Neural cell (in vitro differentiated cells): ENCODE data around the gene SREBF1. TPM values are rescaled to one million over a fixed set of nuclear protein-coding genes. Genes with fewer than 3 reads are reported as not detected.

ENCODE experiments used
- H2AFZ ChIP-seq: fragments of 200-600, 300-800 bp; sonication (generic), shearing (Covaris generic); 2 replicates; pipeline ENCODE4 v1.6.0; 2014; ENCODE audit warnings: low read depth, mild to moderate bottlenecking, antibody characterized with exemption, low read length, moderate library complexity
- H3F3A ChIP-seq: fragments of 200-600 bp; shearing (Covaris generic); 2 replicates; pipeline ENCODE4 v1.6.1; 2016; ENCODE audit warnings: mild to moderate bottlenecking, moderate library complexity, mixed read lengths, antibody characterized with exemption, low read length; ENCODE audit not compliant: insufficient read depth, poor library complexity, severe bottlenecking
- H3K27ac ChIP-seq: fragments of 200-600, 300-800 bp; sonication (generic), shearing (Covaris generic); 2 replicates; pipeline ENCODE4 v1.5.1; 2014; ENCODE audit warnings: mild to moderate bottlenecking, low read length, moderate library complexity
- H3K27me3 ChIP-seq: fragments of 300-800, 200-600 bp; sonication (generic), shearing (Covaris generic); 2 replicates; pipeline ENCODE4 v1.6.0; 2014; ENCODE audit warnings: mild to moderate bottlenecking, low read depth, low read length, moderate library complexity; ENCODE audit not compliant: insufficient read depth
- H3K36me3 ChIP-seq: fragments of 300-800, 200-600 bp; sonication (generic), shearing (Covaris generic); 2 replicates; pipeline ENCODE4 v1.5.1; 2014; ENCODE audit warnings: mild to moderate bottlenecking, antibody characterized with exemption, low read length, moderate library complexity; ENCODE audit not compliant: insufficient read depth
- H3K4me2 ChIP-seq: fragments of 300-800, 200-600 bp; sonication (generic), shearing (Covaris generic); 2 replicates; pipeline ENCODE4 v1.6.0; 2014; ENCODE audit warnings: mild to moderate bottlenecking, low read length
- H3K4me3 ChIP-seq: fragments of 300-800, 200-600 bp; sonication (generic), shearing (Covaris generic); 2 replicates; pipeline ENCODE4 v1.5.1; 2014; ENCODE audit warnings: mild to moderate bottlenecking, low read length, moderate library complexity
- H3K79me2 ChIP-seq: fragments of 200-600 bp; shearing (Covaris generic); replicated peaks from 2 replicates; pipeline ENCODE4 v1.6.0; 2014; ENCODE audit warnings: mild to moderate bottlenecking, low read length, moderate library complexity; ENCODE audit not compliant: insufficient read depth
- H3K9ac ChIP-seq: fragments of 300-800, 200-600 bp; sonication (generic), shearing (Covaris generic); 2 replicates; pipeline ENCODE4 v1.6.1; 2016; ENCODE audit warnings: mild to moderate bottlenecking, low read length, mixed read lengths
- H3K9me2 ChIP-seq: fragments of 200-600 bp; shearing (Covaris generic); 2 replicates; pipeline ENCODE4 v1.6.1; 2016; ENCODE audit warnings: mild to moderate bottlenecking, low read length, mixed read lengths; ENCODE audit not compliant: insufficient read depth
- H3K9me3 ChIP-seq: fragments of 200-600, 300-800 bp; sonication (generic), shearing (Covaris generic); 2 replicates; pipeline ENCODE4 v1.6.1; 2016; ENCODE audit warnings: mild to moderate bottlenecking, mixed run types, low read length, moderate library complexity, mixed read lengths
- H4K20me1 ChIP-seq: fragments of 200-600 bp; shearing (Covaris generic); 2 replicates; pipeline ENCODE4 v1.6.1; 2016; ENCODE audit warnings: mild to moderate bottlenecking, mixed run types; ENCODE audit not compliant: insufficient read depth
- EP300 ChIP-seq: fragments of 450-650 bp; conservative IDR thresholded peaks from 2 replicates; pipeline ENCODE4 v1.6.1; 2014; ENCODE audit warnings: antibody characterized with exemption, mild to moderate bottlenecking, moderate library complexity; ENCODE audit not compliant: poor library complexity, severe bottlenecking
- EZH2 ChIP-seq: fragments of 200-600, 300-800 bp; shearing (Covaris generic), sonication (generic); IDR thresholded peaks from 2 replicates; pipeline ENCODE4 v1.6.1; 2014; ENCODE audit warnings: antibody characterized with exemption, low read length, borderline replicate concordance, mild to moderate bottlenecking; ENCODE audit not compliant: insufficient read depth, poor library complexity, severe bottlenecking
- MXI1 ChIP-seq: fragments of 450-650 bp; conservative IDR thresholded peaks from 2 replicates; pipeline ENCODE4 v1.6.1; 2014; ENCODE audit warnings: antibody characterized with exemption, mild to moderate bottlenecking; ENCODE audit not compliant: poor library complexity, severe bottlenecking
- POLR2AphosphoS5 ChIP-seq: IDR thresholded peaks from 2 replicates; pipeline ENCODE4 v1.6.1; 2012
- RAD21 ChIP-seq: fragments of 450-650 bp; conservative IDR thresholded peaks from 2 replicates; pipeline ENCODE4 v1.6.1; 2014; ENCODE audit warnings: antibody characterized with exemption, mild to moderate bottlenecking, moderate library complexity
- SMC3 ChIP-seq: fragments of 450-650 bp; conservative IDR thresholded peaks from 2 replicates; pipeline ENCODE4 v1.6.1; 2014; ENCODE audit warnings: antibody characterized with exemption, mild to moderate bottlenecking, moderate library complexity; ENCODE audit not compliant: poor library complexity
- TAF1 ChIP-seq: IDR thresholded peaks from 2 replicates; pipeline ENCODE4 v1.6.1; 2012; ENCODE audit warnings: low read depth
- polyA plus RNA-seq: library from polyadenylated mRNA; depleted of rRNA; stranded (reverse); fragments of >200 nt; gene quantifications from 2 replicates; pipeline ENCODE4 v1.2.3, GENCODE V29; 2014
- TF ChIP-seq, protein P1 (sequence below): IDR thresholded peaks from 2 replicates; pipeline ENCODE4 v1.6.1; 2012; ENCODE audit warnings: borderline replicate concordance
- TF ChIP-seq, protein P2 (sequence below): fragments of 450-650 bp; IDR thresholded peaks from 2 replicates; pipeline ENCODE4 v1.5.1; 2014; ENCODE audit warnings: antibody characterized with exemption, mild to moderate bottlenecking, moderate library complexity; ENCODE audit not compliant: poor library complexity, severe bottlenecking

The SREBF1 gene
- polyA plus RNA-seq, 1 donor from 2014 or later = 22.5 TPM

DNA sequence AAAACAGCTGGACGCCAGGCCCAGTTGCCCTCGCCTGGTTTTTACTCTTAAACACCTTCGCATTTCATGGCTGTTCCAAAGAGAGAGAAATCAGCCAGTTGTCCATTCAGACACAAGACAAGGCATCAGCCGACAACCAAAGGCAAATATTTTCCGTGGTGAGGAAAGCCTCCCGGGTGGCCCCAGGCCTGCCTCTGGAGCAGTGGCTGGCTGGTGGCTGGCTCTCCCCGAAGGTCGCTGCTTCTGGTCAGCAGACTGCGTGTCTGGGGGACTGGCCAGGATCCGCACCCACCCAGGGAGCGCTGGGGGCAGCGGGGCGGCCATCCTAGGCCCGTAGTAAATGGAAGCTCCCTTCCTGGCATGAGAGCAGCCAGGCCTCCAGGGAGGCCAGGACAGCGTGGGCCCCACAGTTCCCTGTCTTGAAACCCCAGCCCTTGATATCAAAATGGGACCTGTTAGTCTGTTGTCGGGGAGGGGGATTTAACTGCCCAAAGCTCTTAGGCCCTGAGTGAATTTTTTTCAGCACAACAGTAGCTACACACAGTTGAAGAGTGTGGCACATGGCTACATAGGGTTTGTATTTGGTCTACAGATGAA, 57.7 kb downstream of the SREBF1 start:
- no peaks in the 10 kb centered on the region for H3F3A ChIP-seq
- no peaks in the 10 kb centered on the region for H3K27me3 ChIP-seq
- H3K9me2 ChIP-seq = no peaks in the 10 kb centered on the region
- no peak overlapping the region for H3K4me2 ChIP-seq
- H3K36me3 ChIP-seq = no peaks in the 10 kb centered on the region
- peaks cover 20% of the 10 kb centered on the region for H4K20me1 ChIP-seq
- H3K9me3 ChIP-seq = no peaks in the 10 kb centered on the region
- no peak overlapping the region for H3K4me3 ChIP-seq
- no peak overlapping the region for H3K27ac ChIP-seq
- peaks cover 70% of the 10 kb centered on the region for H3K79me2 ChIP-seq
- H3K9ac ChIP-seq = no peak overlapping the region
- H2AFZ ChIP-seq = no peak overlapping the region
- TF ChIP-seq RAD21 (no peak), SMC3 (no peak), MXI1 (no peak), EZH2 (no peak), POLR2AphosphoS5 (no peak), TAF1 (no peak), EP300 (no peak)
- TF ChIP-seq, protein P1, sequence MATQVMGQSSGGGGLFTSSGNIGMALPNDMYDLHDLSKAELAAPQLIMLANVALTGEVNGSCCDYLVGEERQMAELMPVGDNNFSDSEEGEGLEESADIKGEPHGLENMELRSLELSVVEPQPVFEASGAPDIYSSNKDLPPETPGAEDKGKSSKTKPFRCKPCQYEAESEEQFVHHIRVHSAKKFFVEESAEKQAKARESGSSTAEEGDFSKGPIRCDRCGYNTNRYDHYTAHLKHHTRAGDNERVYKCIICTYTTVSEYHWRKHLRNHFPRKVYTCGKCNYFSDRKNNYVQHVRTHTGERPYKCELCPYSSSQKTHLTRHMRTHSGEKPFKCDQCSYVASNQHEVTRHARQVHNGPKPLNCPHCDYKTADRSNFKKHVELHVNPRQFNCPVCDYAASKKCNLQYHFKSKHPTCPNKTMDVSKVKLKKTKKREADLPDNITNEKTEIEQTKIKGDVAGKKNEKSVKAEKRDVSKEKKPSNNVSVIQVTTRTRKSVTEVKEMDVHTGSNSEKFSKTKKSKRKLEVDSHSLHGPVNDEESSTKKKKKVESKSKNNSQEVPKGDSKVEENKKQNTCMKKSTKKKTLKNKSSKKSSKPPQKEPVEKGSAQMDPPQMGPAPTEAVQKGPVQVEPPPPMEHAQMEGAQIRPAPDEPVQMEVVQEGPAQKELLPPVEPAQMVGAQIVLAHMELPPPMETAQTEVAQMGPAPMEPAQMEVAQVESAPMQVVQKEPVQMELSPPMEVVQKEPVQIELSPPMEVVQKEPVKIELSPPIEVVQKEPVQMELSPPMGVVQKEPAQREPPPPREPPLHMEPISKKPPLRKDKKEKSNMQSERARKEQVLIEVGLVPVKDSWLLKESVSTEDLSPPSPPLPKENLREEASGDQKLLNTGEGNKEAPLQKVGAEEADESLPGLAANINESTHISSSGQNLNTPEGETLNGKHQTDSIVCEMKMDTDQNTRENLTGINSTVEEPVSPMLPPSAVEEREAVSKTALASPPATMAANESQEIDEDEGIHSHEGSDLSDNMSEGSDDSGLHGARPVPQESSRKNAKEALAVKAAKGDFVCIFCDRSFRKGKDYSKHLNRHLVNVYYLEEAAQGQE = no peak
- TF ChIP-seq, protein P2, sequence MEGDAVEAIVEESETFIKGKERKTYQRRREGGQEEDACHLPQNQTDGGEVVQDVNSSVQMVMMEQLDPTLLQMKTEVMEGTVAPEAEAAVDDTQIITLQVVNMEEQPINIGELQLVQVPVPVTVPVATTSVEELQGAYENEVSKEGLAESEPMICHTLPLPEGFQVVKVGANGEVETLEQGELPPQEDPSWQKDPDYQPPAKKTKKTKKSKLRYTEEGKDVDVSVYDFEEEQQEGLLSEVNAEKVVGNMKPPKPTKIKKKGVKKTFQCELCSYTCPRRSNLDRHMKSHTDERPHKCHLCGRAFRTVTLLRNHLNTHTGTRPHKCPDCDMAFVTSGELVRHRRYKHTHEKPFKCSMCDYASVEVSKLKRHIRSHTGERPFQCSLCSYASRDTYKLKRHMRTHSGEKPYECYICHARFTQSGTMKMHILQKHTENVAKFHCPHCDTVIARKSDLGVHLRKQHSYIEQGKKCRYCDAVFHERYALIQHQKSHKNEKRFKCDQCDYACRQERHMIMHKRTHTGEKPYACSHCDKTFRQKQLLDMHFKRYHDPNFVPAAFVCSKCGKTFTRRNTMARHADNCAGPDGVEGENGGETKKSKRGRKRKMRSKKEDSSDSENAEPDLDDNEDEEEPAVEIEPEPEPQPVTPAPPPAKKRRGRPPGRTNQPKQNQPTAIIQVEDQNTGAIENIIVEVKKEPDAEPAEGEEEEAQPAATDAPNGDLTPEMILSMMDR = no peak

DNA sequence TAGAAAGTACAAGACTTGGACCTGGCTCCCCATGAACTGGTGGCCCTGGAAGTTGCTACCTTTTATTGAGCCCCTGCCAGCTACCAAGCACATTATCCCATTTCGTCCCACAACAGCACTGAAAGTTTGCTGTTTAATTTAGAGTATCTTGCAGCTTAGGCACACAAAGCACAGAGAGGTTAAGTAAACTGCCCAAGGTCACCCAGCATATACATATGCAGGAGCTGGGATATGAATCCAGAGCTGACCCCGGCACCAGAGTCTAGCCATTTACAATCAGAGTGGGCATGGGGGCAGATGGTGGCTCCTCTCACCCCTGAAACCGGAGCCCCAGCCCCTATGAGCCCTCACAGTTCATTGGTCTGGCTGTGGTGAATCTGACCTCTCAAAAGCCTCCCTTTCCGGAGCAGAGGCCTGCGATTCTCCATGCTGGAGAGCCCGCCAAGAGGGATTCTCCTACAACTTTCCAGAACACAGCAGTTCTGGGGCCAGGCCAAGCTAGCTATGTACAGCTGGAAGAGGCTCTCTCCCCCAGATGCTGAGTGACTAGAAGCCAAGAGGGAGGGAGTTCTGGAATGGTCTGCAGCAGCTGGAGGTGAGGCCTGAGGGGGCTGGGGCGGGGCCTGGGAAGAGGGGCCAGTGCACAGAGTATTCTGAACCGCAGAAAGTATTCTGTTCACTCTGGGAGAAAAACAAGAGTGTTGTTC, 58.3 kb downstream of the SREBF1 start:
- Histone ChIP-seq H3K79me2 (peaks cover 76% of the 10 kb centered on the region), H3K9ac (no peak overlapping the region), H4K20me1 (peaks cover 23% of the 10 kb centered on the region), H2AFZ (no peak overlapping the region), H3K36me3 (no peaks in the 10 kb centered on the region), H3K9me2 (no peaks in the 10 kb centered on the region), H3K9me3 (no peaks in the 10 kb centered on the region), H3K27ac (no peak overlapping the region), H3K4me2 (no peak overlapping the region), H3F3A (no peaks in the 10 kb centered on the region), H3K4me3 (no peak overlapping the region), H3K27me3 (no peaks in the 10 kb centered on the region)
- TF ChIP-seq, protein P1 = no peak
- TF ChIP-seq EP300 (no peak), TAF1 (no peak), POLR2AphosphoS5 (no peak), EZH2 (no peak), SMC3 (no peak), MXI1 (no peak)
- TF ChIP-seq, protein P2 = no peak
